Ovary (tissue), 3 donors: ENCODE measurements around the gene YTHDF2.

Source experiments
- CTCF ChIP-seq, 3 donors: fragments of 450-650 bp in 2 of 3; fragments of 200-600 bp in 1 of 3; IDR thresholded peaks; one replicate each; pipeline versions ENCODE4 v1.5.1 to v1.8.0; 2016 to 2022; ENCODE audit warnings: antibody characterized with exemption in 3 of 3, mild to moderate bottlenecking in 1 of 3
- POLR2A ChIP-seq: fragments of 450-650 bp; IDR thresholded peaks from one replicate; pipeline ENCODE4 v1.6.1; 2017; ENCODE audit warnings: antibody characterized with exemption, mild to moderate bottlenecking, moderate library complexity
- donor health status: DM: no; HTN: no; CAD: no.

- TF ChIP-seq CTCF (IDR thresholded peaks at IDR 0.05) (no peak), POLR2A (no peak)
Measured at GRCh38 chr1:28756846-28757245, 20.1 kb downstream of the YTHDF2 start.
